COLO668 (cell line): ENCODE measurements around the gene TMEM161A.
"Not testable (repeated sequence)": the region's sequence is repeated elsewhere in the genome, so short reads cannot be mapped to it uniquely, and the experiment has no call there.

Experiments used
- DNase-seq: peaks from one replicate; lab custom pipeline; 2025; ENCODE audit not compliant: unreplicated experiment; lab: John Stamatoyannopoulos, UW

Gene TMEM161A

GRCh38 chr19:19155495-19156219 lies 17.4 kb upstream of the TMEM161A start:
- DNase-seq = no peak

DNA sequence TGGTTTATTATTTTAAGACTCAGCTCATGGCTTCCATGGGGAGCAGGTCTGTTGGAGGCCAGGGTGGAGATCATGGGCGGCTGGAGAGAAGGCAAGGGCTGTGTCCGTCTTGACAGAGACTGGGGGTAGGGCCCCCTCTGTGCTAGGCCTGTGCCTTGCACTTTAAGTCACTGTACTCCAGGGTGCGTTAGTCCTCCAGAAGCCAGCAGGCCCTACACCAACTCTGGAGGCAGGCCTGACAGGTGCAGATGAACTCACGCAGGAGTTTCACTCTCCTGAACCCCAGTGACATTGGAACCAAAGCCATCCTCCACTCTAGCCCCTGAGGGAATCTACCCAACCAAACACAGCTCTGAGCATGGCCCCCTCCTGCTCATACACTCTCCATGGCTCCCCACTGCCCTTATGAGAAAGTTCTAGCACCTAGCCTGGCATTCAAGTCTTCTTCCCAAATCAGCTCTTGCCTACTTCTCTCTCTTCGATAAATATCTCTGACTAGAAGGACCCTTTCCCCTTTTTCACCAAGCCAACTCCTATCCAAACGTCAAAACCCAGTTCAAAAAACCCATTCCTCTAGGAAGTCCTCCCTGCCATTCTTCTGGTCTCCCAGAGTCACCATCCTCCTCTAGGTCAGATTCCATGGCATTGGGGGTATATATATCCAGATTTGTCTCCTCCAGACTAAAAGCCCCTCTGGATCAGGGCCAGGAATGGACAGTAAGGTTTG lies 16.7 kb upstream of the TMEM161A start:
- DNase-seq = no peak

DNA sequence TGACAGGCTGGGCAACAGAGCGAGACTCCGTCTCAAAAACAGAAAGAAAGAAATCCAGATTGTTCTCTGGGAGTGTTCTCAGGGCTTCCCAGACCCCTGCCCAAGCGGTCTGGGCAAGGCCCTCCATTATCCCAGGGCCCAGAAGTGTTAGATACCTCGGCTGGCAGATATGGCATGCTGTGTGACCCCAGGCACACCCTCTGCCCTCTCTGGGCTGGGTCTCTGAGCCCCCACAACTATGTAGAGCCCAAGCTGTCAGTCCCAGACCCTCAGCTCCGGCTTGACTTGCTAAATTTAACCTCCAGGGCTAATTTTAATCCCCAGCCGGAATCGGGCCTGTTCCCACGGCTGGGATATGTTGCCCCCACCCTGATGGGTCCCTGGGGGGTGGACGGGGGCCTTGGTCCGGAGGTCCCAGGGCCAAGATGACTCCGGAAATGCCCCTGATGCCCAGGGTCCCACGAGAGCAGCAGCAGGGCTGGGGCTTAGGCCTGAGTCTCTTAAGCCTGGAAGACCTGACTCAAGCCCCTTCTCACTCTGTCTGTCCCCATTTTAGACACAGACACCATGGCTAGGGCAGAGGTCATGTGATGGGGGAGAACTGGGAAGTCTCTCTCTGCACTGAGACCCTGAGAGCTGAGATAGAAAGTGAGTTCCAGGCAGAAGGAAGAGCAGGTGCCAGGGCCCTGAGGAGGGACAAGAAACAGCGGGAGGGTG lies 14.5 kb upstream of the TMEM161A start:
- no peak for DNase-seq

- DNase-seq = no peak
Measured at GRCh38 chr19:19151418-19151817, 13.1 kb upstream of the TMEM161A start.

DNA sequence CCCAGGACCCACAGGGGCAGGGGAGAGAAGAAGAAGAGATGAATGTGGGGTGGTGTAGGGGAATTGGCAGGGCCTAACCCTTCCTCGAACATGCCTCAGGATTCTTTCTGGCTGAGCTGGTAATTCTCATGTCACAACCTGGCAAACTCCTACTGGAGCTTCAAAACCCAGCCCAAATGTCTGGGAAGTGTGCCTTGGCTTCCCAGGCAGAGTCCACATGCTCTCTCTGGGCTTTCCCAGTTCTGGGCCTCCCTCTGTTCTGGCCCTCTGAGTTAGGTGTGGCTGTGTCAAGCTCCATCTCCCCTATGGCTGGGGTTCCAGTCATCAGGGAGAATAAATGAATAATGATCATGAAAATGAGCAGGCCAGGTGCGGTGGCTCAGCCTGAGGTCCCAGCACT lies 11.2 kb upstream of the TMEM161A start:
- DNase-seq = no peak

DNA sequence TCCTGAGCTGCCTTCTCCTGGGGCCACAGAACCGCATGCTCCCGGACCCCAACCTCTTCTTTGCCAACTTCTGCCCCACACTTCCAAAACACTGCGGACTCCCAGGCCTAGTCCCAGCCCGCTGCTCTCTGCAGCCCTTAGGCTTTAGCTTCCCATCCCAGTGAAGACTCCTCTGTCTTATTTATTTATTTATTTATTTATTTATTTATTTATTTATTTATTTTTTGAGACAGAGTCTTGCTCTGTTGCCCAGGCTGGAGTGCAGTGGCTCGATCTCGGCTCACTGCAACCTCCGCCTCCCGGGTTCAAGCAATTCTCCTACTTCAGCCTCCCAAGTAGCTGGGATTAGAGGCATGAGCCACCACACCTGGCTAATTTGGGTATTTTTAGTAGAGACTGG lies 10.2 kb upstream of the TMEM161A start:
- not testable (repeated sequence) for DNase-seq

- DNase-seq = no peak
Measured at GRCh38 chr19:19147344-19147743, 9.1 kb upstream of the TMEM161A start.

DNA sequence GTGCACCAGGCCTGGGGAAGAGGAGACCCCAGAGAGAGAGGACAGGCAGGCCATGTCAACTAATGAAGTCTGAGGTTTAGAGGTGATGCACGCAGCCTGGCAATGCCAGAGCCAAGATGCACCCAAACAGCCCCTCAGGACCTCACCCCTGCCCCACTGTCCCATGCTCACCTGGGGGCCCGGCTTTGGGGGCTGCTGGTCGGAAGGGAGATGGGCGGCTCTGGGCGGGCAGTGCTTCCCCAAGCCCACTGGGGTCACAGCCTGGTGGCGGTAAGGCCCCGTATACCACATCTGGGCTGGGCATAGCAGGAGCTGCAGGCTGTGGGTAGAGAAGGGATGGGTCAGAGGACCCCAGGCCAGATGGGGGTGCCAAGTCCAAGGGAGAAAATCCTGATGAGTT lies 8.6 kb upstream of the TMEM161A start:
- no peak for DNase-seq

DNA sequence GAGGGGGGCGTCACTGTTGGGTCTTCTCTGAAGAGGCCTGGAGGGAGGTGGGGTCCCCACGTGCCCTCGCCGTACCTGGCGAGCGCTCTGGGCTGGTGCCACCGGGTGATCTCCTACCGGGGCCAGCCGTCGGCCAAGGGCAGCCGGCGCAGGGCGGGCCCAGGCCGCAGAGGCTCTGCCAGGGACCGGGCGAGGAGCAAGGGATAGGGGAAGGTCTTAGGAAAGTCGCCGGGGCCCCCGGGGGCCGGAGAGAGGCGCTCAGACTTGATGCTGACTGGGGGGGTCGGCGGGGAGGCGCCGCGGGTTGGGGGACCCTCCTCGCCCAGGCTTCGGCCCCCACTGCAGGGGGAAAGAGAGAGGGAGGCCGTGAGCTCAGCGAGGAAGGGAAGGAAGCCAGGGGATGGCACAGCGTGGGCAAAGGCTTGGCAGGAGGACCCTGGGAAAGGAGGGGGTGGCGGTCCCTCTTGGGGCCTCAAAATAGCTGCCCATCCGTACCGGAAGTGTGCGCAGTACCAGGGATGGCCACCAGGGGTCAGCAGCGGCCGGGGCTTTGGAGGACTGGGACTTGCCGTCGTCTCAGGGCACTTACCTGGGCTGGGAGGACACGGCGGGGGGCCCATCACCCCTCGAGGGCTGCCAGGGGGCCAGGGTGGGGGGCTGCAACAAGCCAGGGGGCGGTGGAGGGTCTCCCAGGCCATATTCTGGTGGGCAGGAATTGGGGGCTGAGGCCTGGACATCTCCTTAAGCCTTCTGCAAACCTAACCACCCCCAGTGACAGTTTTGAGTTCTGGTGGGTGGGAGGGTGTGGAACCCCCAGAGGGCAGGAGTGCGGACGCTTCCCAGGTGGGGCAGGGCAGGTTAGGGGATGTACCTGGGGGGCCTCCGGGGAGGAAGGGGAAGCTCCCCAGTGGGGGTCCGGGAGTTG lies 7.7 kb upstream of the TMEM161A start:
- peak; percentile 63 for DNase-seq

DNA sequence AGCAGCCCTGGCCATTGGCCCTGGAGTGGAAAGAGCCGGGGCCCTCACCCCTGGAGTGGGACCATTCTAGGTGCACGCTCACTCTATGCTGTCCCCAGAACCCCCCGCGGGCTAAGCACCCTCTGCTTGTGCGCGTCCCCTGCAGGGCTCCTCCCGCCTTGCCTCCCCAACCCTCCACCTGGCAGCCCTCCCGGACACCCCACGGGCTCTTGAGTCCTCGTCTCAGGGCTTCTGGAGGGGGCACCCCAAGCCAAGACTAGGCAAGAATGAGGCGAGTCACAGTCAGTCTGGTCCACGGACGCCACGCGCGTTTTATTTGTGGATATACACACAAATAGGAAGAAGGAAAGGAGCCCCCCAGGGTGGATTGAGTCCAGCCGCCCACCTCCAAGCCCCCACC lies 7.0 kb upstream of the TMEM161A start:
- no peak for DNase-seq

GRCh38 chr19:19142347-19142746 lies 4.1 kb upstream of the TMEM161A start:
- DNase-seq = no peak

DNA sequence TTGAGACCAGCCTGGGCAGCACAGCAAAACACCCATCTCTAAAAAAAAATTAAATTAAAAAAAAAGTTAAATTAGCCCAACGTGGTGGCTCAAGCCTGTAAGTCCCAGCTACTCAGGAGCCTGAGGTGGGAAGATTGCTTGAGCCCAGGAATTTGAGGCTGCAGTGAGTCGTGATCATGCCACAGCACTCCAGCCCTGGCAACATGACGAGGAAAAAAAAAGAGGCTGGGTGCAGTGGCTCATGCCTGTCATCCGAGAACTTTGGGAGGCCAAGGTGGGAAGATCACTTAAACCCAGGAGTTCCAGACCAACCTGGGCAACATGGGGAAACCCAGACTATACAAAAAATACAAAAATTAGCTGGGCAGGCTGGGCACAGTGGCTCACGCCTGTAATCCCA lies 2.2 kb upstream of the TMEM161A start:
- no peak for DNase-seq

GRCh38 chr19:19139876-19140229 lies 1.6 kb upstream of the TMEM161A start:
- no peak for DNase-seq

DNA sequence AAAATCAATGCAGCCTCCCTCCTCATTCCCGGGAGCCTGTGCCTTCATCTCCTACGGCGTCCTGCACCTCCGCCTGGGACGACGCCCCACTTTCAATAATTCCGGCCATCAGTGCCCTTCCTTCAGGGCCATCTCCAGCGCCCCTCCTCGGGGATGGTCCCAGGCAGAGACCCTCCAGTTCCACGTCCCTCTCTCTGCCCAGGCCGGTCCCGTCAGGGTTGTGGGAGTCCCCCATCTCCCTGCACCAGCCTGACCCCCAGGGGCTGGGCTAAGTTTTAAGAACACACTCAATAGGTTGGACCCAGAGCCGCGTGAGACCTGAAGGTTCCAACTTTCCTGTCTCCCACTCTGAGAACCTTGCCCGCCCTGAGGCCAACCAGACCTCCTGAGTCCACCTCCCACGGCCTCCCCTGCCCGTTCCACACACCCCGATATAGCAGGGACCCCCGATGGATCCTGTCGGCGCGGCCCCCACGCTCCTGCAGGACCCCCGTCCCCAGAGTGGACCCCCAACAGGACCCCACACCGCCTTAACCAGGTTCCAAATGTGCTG lies 646 bp downstream of the TMEM161A start:
- DNase-seq = no peak

DNA sequence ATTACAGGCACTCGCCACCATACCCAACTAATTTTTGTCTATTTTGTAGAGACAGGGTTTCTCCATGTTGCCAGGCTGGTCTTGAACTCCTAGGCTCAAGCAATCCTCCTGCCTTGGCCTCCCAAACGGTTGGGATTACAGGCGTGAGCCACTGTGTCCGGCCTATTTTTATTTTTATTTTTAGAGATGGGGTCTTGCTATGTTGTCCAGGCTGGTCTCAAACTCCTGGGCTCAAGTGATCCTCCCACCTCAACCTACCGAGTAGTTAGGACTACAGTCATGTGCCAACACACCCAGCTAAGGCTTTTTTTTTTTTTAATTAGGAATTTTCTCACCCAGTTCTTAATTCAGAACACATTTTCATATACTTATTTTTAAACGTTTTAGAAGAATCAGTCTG lies 2.6 kb downstream of the TMEM161A start:
- DNase-seq = not testable (repeated sequence)

- peak; percentile 19 for DNase-seq
Measured at GRCh38 chr19:19134687-19135158, 3.6 kb downstream of the TMEM161A start.

- no peak for DNase-seq
Measured at GRCh38 chr19:19133985-19134384, 4.3 kb downstream of the TMEM161A start.

DNA sequence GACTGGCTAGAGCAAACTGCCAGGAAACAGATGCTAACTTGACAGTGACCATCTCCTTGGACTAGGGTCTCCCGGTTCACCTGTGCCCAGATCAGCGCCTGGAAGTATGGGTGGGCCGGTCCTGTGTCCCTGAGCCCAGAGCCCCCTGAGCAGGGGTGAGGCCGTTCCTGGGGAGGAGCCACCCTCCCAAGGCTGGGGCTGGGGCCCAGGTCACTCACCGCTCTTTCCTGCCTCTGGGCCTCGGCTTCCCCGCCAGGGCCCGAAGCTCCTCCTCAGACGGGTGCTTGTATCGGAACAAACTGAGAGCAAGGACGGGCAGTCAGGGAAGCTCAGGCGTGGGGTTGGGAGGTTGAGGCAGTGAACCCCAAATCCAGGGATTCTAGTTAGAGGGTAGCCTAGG lies 5.4 kb downstream of the TMEM161A start:
- no peak for DNase-seq

DNA sequence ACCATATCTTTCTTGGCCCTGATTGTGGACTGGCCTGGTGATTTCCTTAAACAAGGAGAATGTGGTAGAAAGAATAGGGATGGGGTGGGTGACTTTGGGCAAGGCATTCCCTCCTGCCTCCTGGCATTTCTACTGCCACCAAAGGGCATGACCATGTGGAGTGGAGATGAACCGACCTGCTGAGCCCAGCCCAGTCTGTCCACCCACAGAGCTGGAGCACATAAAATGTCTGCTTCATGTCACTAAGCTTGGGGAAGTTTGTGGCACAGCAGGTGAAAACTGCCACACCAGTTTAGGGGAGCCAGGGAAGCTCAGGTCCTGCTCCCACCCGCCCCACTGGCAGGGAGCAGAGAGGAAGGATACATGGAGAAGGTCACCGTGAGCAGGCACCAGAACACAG lies 6.3 kb downstream of the TMEM161A start:
- no peak for DNase-seq

- DNase-seq = no peak
Measured at GRCh38 chr19:19126102-19126501, 12.2 kb downstream of the TMEM161A start.

- DNase-seq = no peak
Measured at GRCh38 chr19:19123386-19123785, 14.9 kb downstream of the TMEM161A start.
